Mesothelial cell of epicardium (in vitro differentiated cells): ENCODE data around the gene PIK3CA. TPM values are rescaled to one million over a fixed set of nuclear protein-coding genes. Genes with fewer than 3 reads are reported as not detected.

Experiments
- DNase-seq, 2 experiments: peaks; one replicate each; pipeline ENCODE4 v3.0.0; 2021; ENCODE audit warnings: low spot score in 2 of 2; ENCODE audit not compliant: unreplicated experiment in 2 of 2
- H3K27ac Mint-ChIP-seq: 2 replicates; pipeline ENCODE4 v1.8.0; 2021; ENCODE audit warnings: mixed read lengths
- H3K27me3 Mint-ChIP-seq: 2 replicates; pipeline ENCODE4 v1.8.0; 2021; ENCODE audit warnings: low read depth, mixed read lengths
- H3K36me3 Mint-ChIP-seq: 2 replicates; pipeline ENCODE4 v1.8.0; 2021; ENCODE audit warnings: mixed read lengths
- H3K4me1 Mint-ChIP-seq: 2 replicates; pipeline ENCODE4 v1.8.0; 2021; ENCODE audit warnings: mixed read lengths
- H3K4me3 Mint-ChIP-seq: 2 replicates; pipeline ENCODE4 v1.8.0; 2021; ENCODE audit warnings: mild to moderate bottlenecking, moderate library complexity, mixed read lengths
- H3K9me3 Mint-ChIP-seq: 2 replicates; pipeline ENCODE4 v1.8.0; 2021; ENCODE audit warnings: mixed read lengths
- total RNA-seq: library from RNA; stranded (reverse); gene quantifications from 3 replicates; pipeline ENCODE4 v1.2.1, GENCODE V29; 2021
- TF ChIP-seq, protein P1 (sequence below): fragments of 200-600 bp; sonication (generic); IDR thresholded peaks from one replicate; pipeline ENCODE4 v1.5.0; 2021; ENCODE audit warnings: antibody characterized with exemption; ENCODE audit not compliant: unreplicated experiment

PIK3CA gene
- total RNA-seq, 1 donor from 2014 or later, result 22.4 TPM

DNA sequence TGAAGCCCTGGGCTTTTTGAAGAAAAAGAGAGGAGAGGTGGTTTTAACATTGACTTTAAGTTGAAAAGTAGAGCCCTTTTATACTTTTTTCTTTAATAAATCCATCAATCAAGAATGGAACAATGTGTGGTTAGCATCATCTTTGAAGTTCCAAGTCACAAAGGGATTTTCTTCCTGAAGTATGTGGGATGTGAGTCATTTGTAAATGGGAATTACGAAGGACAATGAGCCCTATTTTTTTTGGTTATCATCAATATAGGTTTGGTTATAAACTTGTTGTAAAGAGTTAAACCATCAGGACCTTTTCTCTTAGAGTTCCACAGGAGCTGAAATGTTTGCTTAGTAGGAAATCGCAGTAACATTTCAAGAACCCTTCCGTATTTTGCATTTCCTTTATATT, 38.3 kb downstream of the PIK3CA start:
- H3K9me3 Mint-ChIP-seq, result no peaks in the 10 kb centered on the region
- TF ChIP-seq, protein P1, sequence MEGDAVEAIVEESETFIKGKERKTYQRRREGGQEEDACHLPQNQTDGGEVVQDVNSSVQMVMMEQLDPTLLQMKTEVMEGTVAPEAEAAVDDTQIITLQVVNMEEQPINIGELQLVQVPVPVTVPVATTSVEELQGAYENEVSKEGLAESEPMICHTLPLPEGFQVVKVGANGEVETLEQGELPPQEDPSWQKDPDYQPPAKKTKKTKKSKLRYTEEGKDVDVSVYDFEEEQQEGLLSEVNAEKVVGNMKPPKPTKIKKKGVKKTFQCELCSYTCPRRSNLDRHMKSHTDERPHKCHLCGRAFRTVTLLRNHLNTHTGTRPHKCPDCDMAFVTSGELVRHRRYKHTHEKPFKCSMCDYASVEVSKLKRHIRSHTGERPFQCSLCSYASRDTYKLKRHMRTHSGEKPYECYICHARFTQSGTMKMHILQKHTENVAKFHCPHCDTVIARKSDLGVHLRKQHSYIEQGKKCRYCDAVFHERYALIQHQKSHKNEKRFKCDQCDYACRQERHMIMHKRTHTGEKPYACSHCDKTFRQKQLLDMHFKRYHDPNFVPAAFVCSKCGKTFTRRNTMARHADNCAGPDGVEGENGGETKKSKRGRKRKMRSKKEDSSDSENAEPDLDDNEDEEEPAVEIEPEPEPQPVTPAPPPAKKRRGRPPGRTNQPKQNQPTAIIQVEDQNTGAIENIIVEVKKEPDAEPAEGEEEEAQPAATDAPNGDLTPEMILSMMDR, result no peak
- no peaks in the 10 kb centered on the region for H3K27me3 Mint-ChIP-seq
- peaks cover 25% of the 10 kb centered on the region for H3K4me1 Mint-ChIP-seq
- H3K27ac Mint-ChIP-seq, result no peak overlapping the region
- no peak overlapping the region for H3K4me3 Mint-ChIP-seq
- no peaks in the 10 kb centered on the region for H3K36me3 Mint-ChIP-seq
- no peak for DNase-seq

DNA sequence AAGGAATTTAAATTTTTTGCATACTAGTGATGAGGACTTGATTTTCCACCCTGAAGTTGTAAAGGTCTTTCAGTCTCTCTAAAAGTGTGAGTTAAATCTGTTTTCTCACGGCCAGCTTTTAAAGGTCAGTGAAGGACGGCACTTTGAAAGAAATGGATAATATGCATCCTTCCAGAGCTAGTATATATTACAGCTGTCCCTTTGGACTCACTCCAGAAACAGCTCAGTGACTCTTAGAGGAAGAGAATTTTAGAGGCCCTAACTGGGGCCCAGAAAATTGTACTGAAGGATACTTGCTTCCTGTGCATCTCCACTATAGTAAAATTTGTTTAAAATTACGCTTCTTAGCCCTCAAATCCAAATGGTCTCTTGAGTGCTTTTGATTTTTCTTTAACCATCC, 41.6 kb downstream of the PIK3CA start:
- H3K27ac Mint-ChIP-seq, result peak overlapping the region; percentile 89

DNA sequence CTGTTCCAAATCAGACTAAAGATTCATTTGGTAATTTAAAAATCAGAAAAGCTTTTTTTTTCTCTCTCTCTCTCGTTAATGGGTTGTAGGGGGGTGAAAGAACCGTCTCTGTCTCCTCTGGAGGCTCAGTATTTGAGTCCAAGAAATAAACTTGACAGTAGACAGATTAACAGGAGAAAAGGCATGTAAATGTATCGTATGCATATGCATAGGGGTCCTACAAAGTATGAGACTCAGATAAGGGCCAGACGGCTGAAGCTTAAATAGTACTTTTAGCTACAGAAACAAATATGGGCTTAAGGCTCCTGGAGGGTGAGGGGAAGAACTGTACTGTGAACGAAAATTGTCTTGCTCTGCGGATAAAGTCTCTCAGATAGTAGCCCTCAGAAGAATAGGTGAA, 42.4 kb downstream of the PIK3CA start:
- Mint-ChIP-seq H3K36me3 (peaks cover 1% of the 10 kb centered on the region), H3K27me3 (no peaks in the 10 kb centered on the region), H3K9me3 (no peaks in the 10 kb centered on the region), H3K4me1 (peaks cover 36% of the 10 kb centered on the region), H3K4me3 (peak overlapping the region; percentile 22), H3K27ac (peak overlapping the region; percentile 89)
- no peak for DNase-seq
- TF ChIP-seq, protein P1, result no peak

More for the DNA sequence above, 41.6 kb downstream of the PIK3CA start:
- Mint-ChIP-seq H3K4me3 (peak overlapping the region; percentile 1), H3K4me1 (peaks cover 28% of the 10 kb centered on the region), H3K9me3 (no peaks in the 10 kb centered on the region), H3K36me3 (peaks cover 1% of the 10 kb centered on the region), H3K27me3 (no peaks in the 10 kb centered on the region)
- DNase-seq, result no peak
- TF ChIP-seq, protein P1, result no peak

DNA sequence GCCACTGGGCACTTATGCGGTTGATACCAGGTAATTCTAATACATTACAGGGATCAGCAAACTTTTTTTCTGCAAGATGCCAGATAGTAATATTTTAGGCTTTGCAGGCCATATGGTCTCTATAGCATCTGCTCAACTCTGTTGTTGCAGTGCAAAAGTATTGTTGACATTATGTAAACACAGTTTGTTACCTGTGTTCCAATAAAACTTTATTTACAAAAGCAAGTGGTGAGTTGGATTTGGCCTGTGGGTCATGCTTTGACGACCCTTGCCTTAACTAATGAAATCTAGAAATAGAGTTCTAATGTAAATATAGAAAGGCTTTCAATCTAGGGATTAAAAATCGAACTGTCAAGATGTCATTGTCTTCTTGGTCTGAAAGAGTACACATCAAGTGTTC, 44.4 kb downstream of the PIK3CA start:
- peaks cover 2% of the 10 kb centered on the region for H3K36me3 Mint-ChIP-seq
- H3K27ac Mint-ChIP-seq, result no peak overlapping the region
- peaks cover 47% of the 10 kb centered on the region for H3K4me1 Mint-ChIP-seq
- H3K9me3 Mint-ChIP-seq, result peaks cover 4% of the 10 kb centered on the region
- DNase-seq, result no peak
- no peak overlapping the region for H3K4me3 Mint-ChIP-seq
- TF ChIP-seq, protein P1, result no peak
- no peaks in the 10 kb centered on the region for H3K27me3 Mint-ChIP-seq

DNA sequence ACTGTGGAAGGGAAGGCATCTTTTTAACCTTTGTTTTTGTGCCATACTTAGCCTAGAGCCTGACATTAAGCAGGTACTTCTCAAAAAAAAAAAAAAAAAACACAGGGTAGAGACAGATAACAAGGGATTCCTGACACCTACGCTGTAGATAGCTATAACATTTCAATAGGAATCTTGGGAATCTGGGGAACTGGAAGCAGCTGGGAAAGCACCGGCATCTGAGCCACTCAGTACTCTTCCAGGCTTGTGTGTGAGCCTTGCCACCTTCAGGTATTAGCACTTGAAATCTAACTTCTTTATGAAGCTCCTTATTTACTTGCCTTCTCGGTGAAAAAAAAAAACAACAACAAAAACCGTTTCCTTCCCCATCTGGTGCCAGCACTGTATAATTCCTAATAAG, 46.8 kb downstream of the PIK3CA start:
- H3K27ac Mint-ChIP-seq, result peak overlapping the region; percentile 31
- peaks cover 7% of the 10 kb centered on the region for H3K36me3 Mint-ChIP-seq
- TF ChIP-seq, protein P1, result no peak
- H3K4me1 Mint-ChIP-seq, result peaks cover 47% of the 10 kb centered on the region
- peaks cover 6% of the 10 kb centered on the region for H3K9me3 Mint-ChIP-seq
- no peak for DNase-seq
- H3K27me3 Mint-ChIP-seq, result no peaks in the 10 kb centered on the region
- no peak overlapping the region for H3K4me3 Mint-ChIP-seq

DNA sequence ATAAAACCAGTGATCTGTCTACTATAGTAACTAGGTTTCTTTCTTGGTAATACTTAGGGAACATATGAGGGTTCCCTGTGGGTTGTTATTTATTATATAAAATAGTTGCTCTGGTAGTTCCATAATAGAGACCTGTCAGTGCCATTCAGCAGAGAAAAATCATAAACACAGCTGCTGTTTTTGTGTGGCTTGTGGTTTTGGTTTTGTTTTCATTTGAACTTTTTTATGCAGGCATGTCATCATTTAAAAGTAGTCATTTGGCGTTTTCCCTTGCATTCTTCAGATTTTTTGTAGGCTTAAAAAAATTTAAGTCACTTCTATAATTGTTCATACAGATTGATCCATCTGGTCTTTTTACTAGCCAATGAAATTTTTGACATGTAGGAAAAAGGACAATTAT, 47.9 kb downstream of the PIK3CA start:
- no peak for DNase-seq
- Mint-ChIP-seq H3K4me1 (peaks cover 35% of the 10 kb centered on the region), H3K27me3 (no peaks in the 10 kb centered on the region), H3K36me3 (peaks cover 13% of the 10 kb centered on the region), H3K4me3 (no peak overlapping the region), H3K27ac (no peak overlapping the region), H3K9me3 (peaks cover 6% of the 10 kb centered on the region)
- TF ChIP-seq, protein P1, result no peak
